ENCODE results near the gene HPSE. TPM values are rescaled to one million over a fixed set of nuclear protein-coding genes. Genes with fewer than 3 reads are reported as not detected.

The HPSE gene
- total RNA-seq, 4 donors from 2014 or later, result 0.42 to 1.5 (median 0.88) TPM

- TF ChIP-seq CTCF (IDR thresholded peaks at IDR 0.05) (no peak), POLR2AphosphoS5 (IDR thresholded peaks at IDR 0.05) (no peak), POLR2A (IDR thresholded peaks at IDR 0.05; ENCODE audit: low read depth) (no peak), EP300 (IDR thresholded peaks at IDR 0.05) (no peak)
- H3K4me1 ChIP-seq, result no peaks in the 10 kb centered on the region
- H3K27ac ChIP-seq (replicated peaks in 1 of 4), result no peak overlapping the region
- no peak overlapping the region for H3K4me3 ChIP-seq
- DNase-seq (ENCODE audit: extremely low spot score), result no peak
- no peaks in the 10 kb centered on the region for H3K36me3 ChIP-seq
- no peaks in the 10 kb centered on the region for H3K9me3 ChIP-seq
- WGBS, result 83% methylated on average over 1 of the region's 1 CpG
- H3K27me3 ChIP-seq, result no peaks in the 10 kb centered on the region
- intact Hi-C loops (cut with DNase I), result no loop called here
These were observed 37.3 kb upstream of the HPSE start for GRCh38 chr4:83371936-83372335.

GRCh38 chr4:83371235-83371634, 36.6 kb upstream of the HPSE start:
- TF ChIP-seq POLR2AphosphoS5 (IDR thresholded peaks at IDR 0.05), result no peak
- TF ChIP-seq POLR2A (IDR thresholded peaks at IDR 0.05; ENCODE audit: low read depth), result no peak
- no peak for TF ChIP-seq CTCF (IDR thresholded peaks at IDR 0.05)
- DNase-seq (ENCODE audit: extremely low spot score), result no peak
- 80% methylated on average over 5 of the region's 5 CpGs for WGBS

GRCh38 chr4:83370640-83370906, 35.9 kb upstream of the HPSE start:
- TF ChIP-seq CTCF (IDR thresholded peaks at IDR 0.05), result no peak
- no peak for TF ChIP-seq POLR2A (IDR thresholded peaks at IDR 0.05; ENCODE audit: low read depth)
- TF ChIP-seq POLR2AphosphoS5 (IDR thresholded peaks at IDR 0.05), result no peak
- TF ChIP-seq EP300 (IDR thresholded peaks at IDR 0.05), result no peak
- 29% methylated on average over 1 of the region's 1 CpG for WGBS
- no peak for DNase-seq (ENCODE audit: extremely low spot score)
- no peaks in the 10 kb centered on the region for H3K4me1 ChIP-seq
- no peaks in the 10 kb centered on the region for H3K27me3 ChIP-seq
- no peaks in the 10 kb centered on the region for H3K36me3 ChIP-seq
- H3K9me3 ChIP-seq, result no peaks in the 10 kb centered on the region
- no peak overlapping the region for H3K27ac ChIP-seq (replicated peaks in 1 of 4)
- intact Hi-C loops (cut with DNase I), result no loop called here
- H3K4me3 ChIP-seq, result no peak overlapping the region

More at GRCh38 chr4:83371235-83371634, 36.6 kb upstream of the HPSE start:
- H3K4me1 ChIP-seq, result no peaks in the 10 kb centered on the region
- no peaks in the 10 kb centered on the region for H3K9me3 ChIP-seq
- H3K36me3 ChIP-seq, result no peaks in the 10 kb centered on the region
- H3K4me3 ChIP-seq, result no peak overlapping the region
- intact Hi-C loops (cut with DNase I), result no loop called here
- no peaks in the 10 kb centered on the region for H3K27me3 ChIP-seq
- no peak overlapping the region for H3K27ac ChIP-seq (replicated peaks in 1 of 4)

- H3K27me3 ChIP-seq, result no peaks in the 10 kb centered on the region
- no peaks in the 10 kb centered on the region for H3K9me3 ChIP-seq
- intact Hi-C loops (cut with DNase I), result no loop called here
- H3K36me3 ChIP-seq, result no peaks in the 10 kb centered on the region
- 67% methylated on average over 4 of the region's 4 CpGs for WGBS
- H3K4me3 ChIP-seq, result no peak overlapping the region
- DNase-seq (ENCODE audit: extremely low spot score), result no peak
- H3K27ac ChIP-seq (replicated peaks in 1 of 4), result no peak overlapping the region
- TF ChIP-seq POLR2A (IDR thresholded peaks at IDR 0.05; ENCODE audit: low read depth), result no peak
- TF ChIP-seq POLR2AphosphoS5 (IDR thresholded peaks at IDR 0.05), result no peak
- no peak for TF ChIP-seq EP300 (IDR thresholded peaks at IDR 0.05)
- no peak for TF ChIP-seq CTCF (IDR thresholded peaks at IDR 0.05)
- H3K4me1 ChIP-seq, result no peaks in the 10 kb centered on the region
These were observed 35.4 kb upstream of the HPSE start for GRCh38 chr4:83369831-83370639.

GRCh38 chr4:83364312-83364711, 29.7 kb upstream of the HPSE start:
- Histone ChIP-seq H3K27me3 (no peaks in the 10 kb centered on the region), H3K9me3 (no peaks in the 10 kb centered on the region), H3K4me1 (no peaks in the 10 kb centered on the region), H3K36me3 (no peaks in the 10 kb centered on the region), H3K4me3 (no peak overlapping the region), H3K27ac (replicated peaks in 1 of 4) (no peak overlapping the region)
- 94% methylated on average over 3 of the region's 3 CpGs for WGBS
- DNase-seq (ENCODE audit: extremely low spot score), result no peak
- TF ChIP-seq POLR2AphosphoS5 (IDR thresholded peaks at IDR 0.05), result no peak
- no peak for TF ChIP-seq CTCF (IDR thresholded peaks at IDR 0.05)
- TF ChIP-seq POLR2A (IDR thresholded peaks at IDR 0.05; ENCODE audit: low read depth), result no peak
- TF ChIP-seq EP300 (IDR thresholded peaks at IDR 0.05), result no peak
- intact Hi-C loops (cut with DNase I), result no loop called here
